ENCODE data around the gene GNB2.

DNA sequence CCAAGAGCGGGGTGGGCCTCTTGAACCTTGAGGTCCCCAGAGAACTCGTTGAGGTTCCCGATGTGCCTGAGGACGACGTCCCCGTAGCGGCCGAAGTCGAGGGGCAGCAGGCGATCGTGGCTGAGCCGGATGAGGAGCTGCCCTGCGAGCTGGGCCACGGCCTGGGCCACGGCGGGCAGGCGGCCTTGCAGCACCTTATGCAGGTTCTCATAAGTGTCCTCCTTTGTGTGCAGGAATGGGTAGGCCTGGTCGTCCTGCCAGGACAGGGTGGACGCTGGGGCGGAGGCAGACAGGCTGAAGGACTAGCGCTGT, 46.3 kb upstream of the GNB2 start:
- TF ChIP-seq, protein P1, sequence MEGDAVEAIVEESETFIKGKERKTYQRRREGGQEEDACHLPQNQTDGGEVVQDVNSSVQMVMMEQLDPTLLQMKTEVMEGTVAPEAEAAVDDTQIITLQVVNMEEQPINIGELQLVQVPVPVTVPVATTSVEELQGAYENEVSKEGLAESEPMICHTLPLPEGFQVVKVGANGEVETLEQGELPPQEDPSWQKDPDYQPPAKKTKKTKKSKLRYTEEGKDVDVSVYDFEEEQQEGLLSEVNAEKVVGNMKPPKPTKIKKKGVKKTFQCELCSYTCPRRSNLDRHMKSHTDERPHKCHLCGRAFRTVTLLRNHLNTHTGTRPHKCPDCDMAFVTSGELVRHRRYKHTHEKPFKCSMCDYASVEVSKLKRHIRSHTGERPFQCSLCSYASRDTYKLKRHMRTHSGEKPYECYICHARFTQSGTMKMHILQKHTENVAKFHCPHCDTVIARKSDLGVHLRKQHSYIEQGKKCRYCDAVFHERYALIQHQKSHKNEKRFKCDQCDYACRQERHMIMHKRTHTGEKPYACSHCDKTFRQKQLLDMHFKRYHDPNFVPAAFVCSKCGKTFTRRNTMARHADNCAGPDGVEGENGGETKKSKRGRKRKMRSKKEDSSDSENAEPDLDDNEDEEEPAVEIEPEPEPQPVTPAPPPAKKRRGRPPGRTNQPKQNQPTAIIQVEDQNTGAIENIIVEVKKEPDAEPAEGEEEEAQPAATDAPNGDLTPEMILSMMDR (IDR thresholded peaks at IDR 0.05) = no peak
- TF ChIP-seq ZFX (IDR thresholded peaks at IDR 0.05; ENCODE audit: borderline replicate concordance) = no peak
